Measurements from ENCODE around the gene GSTA3.
"Not testable (repeated sequence)": the region's sequence is repeated elsewhere in the genome, so short reads cannot be mapped to it uniquely, and the experiment has no call there.

The GSTA3 gene

GRCh38 chr6:52909531-52909930, at the start of gene GSTA3:
Gene GSTA3, minus strand, starts transcription at chr6:52909698. Its CDS starts 3,864 bp downstream, at chr6:52905834.
- peak; percentile 27 for DNase-seq (ENCODE audit: low spot score)

GRCh38 chr6:52958546-52959255, 49.2 kb upstream of the GSTA3 start:
- no peak for DNase-seq (ENCODE audit: low spot score)

GRCh38 chr6:52955871-52956270, 46.4 kb upstream of the GSTA3 start:
- DNase-seq (ENCODE audit: low spot score), result no peak

- no peak for DNase-seq (ENCODE audit: low spot score)
Observed at GRCh38 chr6:52953911-52954839, 44.7 kb upstream of the GSTA3 start.

GRCh38 chr6:52946306-52946705, 36.8 kb upstream of the GSTA3 start:
- DNase-seq (ENCODE audit: low spot score), result no peak

- not testable (repeated sequence) for DNase-seq (ENCODE audit: low spot score)
Observed at GRCh38 chr6:52942821-52943220, 33.3 kb upstream of the GSTA3 start.

GRCh38 chr6:52942221-52942620, 32.7 kb upstream of the GSTA3 start:
- DNase-seq (ENCODE audit: low spot score), result no peak

- DNase-seq (ENCODE audit: low spot score), result peak; percentile 67
Observed at GRCh38 chr6:52937908-52938307, 28.4 kb upstream of the GSTA3 start.

- no peak for DNase-seq (ENCODE audit: low spot score)
Observed at GRCh38 chr6:52933778-52934177, 24.3 kb upstream of the GSTA3 start.

- no peak for DNase-seq (ENCODE audit: low spot score)
Observed at GRCh38 chr6:52931351-52931750, 21.9 kb upstream of the GSTA3 start.

GRCh38 chr6:52929321-52930164, 20.0 kb upstream of the GSTA3 start:
- DNase-seq (ENCODE audit: low spot score), result peak; percentile 83

GRCh38 chr6:52927451-52927850, 18.0 kb upstream of the GSTA3 start:
- no peak for DNase-seq (ENCODE audit: low spot score)

- no peak for DNase-seq (ENCODE audit: low spot score)
Observed at GRCh38 chr6:52925919-52926792, 16.7 kb upstream of the GSTA3 start.

GRCh38 chr6:52925042-52925441, 15.5 kb upstream of the GSTA3 start:
- DNase-seq (ENCODE audit: low spot score), result no peak

- not testable (repeated sequence) for DNase-seq (ENCODE audit: low spot score)
Observed at GRCh38 chr6:52923689-52924088, 14.2 kb upstream of the GSTA3 start.

- DNase-seq (ENCODE audit: low spot score), result no peak
Observed at GRCh38 chr6:52922161-52922560, 12.7 kb upstream of the GSTA3 start.

GRCh38 chr6:52921743-52922142, 12.2 kb upstream of the GSTA3 start:
- DNase-seq (ENCODE audit: low spot score), result no peak

- not testable (repeated sequence) for DNase-seq (ENCODE audit: low spot score)
Observed at GRCh38 chr6:52919511-52919910, 10.0 kb upstream of the GSTA3 start.

- DNase-seq (ENCODE audit: low spot score), result not testable (repeated sequence)
Observed at GRCh38 chr6:52918771-52919170, 9.3 kb upstream of the GSTA3 start.

- peak; percentile 38 for DNase-seq (ENCODE audit: low spot score)
Observed at GRCh38 chr6:52918027-52918686, 8.7 kb upstream of the GSTA3 start.

GRCh38 chr6:52914516-52914915, 5.0 kb upstream of the GSTA3 start:
- DNase-seq (ENCODE audit: low spot score), result no peak
